HG03108 (cell line): ENCODE data around the gene KIR2DL4.
"Not testable (repeated sequence)": the region's sequence is repeated elsewhere in the genome, so short reads cannot be mapped to it uniquely, and the experiment has no call there.

Source experiments
- ATAC-seq: cut with Tn5 transposase; IDR thresholded peaks from one replicate; pipeline ENCODE4 v1.9.1; 2021; ENCODE audit warnings: moderate library complexity; ENCODE audit not compliant: unreplicated experiment

KIR2DL4 gene

DNA sequence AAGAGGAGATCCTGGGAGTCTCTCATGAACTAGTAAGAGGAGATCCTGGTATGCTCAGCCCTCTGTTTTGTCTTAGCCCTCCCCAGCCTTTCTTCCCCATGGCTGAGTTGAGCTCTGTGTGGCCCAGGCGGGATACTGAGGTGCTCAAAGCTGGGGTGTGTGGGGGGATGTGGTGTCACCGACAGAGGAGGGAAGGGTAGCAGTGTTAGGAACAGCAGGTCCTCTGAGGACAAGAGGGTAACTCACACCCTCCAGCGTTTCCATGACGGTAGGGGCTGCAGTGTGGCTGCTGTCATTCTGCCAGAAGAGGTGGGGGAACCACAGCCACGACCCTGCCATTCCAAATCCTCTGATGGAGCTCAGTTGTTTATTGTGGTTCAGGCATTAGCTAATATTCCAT lies 691 bp downstream of the KIR2DL4 start:
- no peak for ATAC-seq

DNA sequence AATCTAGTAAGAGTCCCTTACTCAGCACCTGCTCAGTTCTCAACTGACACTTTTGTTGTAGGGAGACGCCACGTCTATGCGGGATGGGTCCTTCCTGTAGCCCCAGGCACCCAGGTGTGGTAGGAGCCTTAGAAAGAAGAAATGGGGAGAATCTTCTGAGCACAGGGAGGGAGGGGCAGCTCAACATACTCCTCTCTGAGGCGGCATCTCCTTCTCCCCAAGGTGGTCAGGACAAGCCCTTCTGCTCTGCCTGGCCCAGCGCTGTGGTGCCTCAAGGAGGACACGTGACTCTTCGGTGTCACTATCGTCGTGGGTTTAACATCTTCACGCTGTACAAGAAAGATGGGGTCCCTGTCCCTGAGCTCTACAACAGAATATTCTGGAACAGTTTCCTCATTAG lies 1.2 kb downstream of the KIR2DL4 start:
- no peak for ATAC-seq

DNA sequence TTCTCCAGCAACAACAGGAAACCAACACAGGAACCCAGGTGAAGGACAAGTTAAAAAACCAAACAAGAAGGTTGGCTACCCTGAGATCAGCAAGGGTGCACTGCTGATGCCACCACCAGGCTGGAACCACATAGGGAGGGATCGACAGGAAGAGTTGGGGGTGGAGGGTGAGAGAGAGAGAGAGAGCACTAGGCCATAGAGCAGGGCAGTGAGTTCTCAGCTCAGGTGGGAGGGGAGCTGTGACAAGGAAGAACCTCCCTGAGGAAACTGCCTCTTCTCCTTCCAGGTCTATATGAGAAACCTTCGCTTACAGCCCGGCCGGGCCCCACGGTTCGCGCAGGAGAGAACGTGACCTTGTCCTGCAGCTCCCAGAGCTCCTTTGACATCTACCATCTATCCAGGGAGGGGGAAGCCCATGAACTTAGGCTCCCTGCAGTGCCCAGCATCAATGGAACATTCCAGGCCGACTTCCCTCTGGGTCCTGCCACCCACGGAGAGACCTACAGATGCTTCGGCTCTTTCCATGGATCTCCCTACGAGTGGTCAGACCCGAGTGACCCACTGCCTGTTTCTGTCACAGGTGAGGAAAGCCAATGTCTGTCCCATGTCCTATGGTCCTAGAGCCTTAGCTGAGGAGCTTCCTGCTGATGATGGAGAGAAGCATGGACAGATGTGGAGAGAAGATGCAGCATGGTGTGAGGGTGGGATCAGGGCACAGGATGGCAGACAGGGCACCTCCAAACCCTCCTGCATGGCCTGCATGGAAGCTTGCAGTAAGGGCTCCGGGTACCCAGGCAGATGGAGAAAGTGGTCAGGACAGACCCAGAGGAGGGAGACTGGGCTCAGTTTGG lies 2.5 kb downstream of the KIR2DL4 start:
- no peak for ATAC-seq

DNA sequence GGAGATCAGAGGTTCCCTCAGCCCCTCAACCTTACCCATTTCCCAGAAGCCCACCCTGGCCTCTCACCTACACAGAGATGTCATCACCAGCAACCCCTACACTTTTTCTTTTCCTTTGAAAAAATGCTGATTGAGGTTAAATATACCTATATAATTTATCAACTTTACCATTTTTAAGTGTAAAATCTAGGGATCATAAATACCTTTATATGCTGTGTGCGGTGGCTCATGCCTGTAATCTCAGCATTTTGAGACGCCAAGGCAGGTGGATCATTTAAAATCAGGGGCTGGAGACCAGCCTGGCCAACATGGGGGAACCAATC lies 3.1 kb downstream of the KIR2DL4 start:
- ATAC-seq: no peak

DNA sequence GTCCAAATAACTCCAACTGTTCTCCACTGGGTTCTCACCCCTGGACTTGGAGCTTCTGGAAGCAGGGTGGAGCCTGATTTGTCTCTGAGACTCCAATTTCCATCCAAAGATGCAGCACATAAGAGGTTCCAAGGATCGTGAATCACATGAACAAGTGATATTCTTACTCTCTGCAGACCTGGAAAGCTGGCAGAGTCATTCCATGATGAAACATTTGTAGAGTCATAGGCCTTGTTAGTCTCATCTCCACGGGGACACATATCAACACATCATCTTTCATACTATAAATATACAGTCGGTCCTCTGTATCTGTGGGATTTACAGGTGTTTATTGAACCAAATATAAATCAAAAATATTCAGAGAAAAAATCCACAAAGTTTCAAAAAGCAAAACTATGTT lies 11.2 kb downstream of the KIR2DL4 start:
- not testable (repeated sequence) for ATAC-seq

DNA sequence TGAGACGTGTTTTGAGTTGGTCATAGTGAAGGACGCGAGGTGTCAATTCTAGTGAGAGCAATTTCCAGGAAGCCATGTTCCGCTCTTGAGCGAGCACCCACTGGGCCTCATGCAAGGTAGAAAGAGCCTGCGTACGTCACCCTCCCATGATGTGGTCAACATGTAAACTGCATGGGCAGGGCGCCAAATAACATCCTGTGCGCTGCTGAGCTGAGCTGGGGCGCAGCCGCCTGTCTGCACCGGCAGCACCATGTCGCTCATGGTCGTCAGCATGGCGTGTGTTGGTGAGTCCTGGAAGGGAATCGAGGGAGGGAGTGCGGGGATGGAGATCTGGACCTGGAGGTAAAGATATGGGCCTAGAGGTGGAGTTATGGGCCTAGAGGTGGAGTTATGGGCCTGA lies 12.8 kb downstream of the KIR2DL4 start, which contains the start of gene KIR3DL1:
Gene KIR3DL1 (plus strand): TSS at position 218 of the 400 bp plus-strand sequence.
- ATAC-seq: not testable (repeated sequence)

DNA sequence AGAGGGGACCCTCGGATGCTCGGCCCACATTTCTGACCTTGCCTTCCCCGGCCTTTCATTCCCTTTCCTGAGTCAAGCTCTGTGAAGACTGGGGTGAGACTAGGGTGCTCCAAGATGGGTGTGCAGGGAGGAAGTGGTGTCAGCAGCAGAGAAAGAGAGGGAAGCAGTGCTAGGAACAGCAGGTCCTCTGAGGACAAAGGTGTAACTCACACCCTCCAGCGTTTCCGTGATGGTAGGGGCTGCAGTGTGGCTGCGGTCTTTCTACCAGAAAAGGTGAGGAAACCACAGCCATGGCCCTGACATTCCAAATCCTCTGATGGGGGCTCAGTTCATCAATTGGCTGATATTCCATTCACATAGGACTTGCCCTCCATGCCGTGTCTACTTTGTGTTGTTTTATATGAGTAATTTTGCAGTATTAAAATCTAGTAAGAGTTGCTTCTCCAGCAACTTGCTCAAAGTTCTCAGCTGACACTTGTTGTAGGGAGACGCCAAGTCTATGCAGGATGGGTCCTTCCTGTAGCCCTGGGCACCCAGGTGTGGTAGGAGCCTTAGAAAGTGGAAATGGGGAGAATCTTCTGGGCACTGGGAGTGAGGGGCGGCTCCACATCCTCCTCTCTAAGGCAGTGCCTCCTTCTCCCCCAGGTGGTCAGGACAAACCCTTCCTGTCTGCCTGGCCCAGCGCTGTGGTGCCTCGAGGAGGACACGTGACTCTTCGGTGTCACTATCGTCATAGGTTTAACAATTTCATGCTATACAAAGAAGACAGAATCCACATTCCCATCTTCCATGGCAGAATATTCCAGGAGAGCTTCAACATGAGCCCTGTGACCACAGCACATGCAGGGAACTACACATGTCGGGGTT lies 14.5 kb downstream of the KIR2DL4 start:
- ATAC-seq: no peak

DNA sequence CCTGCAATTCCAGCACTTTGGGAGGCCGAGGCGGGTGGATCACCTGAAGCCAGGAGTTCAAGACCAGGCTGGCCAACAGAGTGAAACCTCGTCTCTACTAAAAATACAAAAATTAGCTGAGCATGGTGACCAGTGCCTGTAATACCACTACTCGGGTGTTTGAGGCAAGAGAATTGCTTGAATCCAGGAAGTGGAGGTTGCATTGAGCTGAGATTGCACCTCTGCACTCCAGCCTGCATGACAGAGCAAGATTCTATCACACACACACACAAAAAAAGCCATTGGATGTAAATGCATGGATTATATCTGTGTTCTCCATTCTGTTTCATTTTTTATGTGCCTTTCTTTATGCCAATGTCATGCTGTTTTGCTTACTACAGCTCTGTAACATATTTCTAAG lies 21.0 kb downstream of the KIR2DL4 start:
- ATAC-seq: not testable (repeated sequence)

DNA sequence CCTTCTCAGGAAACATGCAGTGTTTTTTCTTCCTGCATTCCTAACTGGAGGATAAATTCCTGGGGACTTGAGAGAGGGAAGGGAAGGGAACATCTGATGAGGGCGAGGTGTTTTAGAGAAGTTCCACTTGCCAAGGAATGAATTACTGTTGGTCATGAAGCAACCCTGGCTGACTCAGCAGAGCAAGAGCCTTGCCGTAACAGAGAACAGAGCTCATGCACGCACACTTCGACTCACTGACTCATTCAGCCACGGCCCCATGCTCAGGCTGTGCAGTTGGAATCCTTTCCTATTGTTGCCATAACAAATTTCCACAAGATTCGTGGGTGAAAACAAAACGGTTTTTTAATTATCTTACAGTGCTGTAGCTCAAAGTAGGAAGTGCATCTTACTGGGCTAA lies 21.9 kb downstream of the KIR2DL4 start:
- not testable (repeated sequence) for ATAC-seq

DNA sequence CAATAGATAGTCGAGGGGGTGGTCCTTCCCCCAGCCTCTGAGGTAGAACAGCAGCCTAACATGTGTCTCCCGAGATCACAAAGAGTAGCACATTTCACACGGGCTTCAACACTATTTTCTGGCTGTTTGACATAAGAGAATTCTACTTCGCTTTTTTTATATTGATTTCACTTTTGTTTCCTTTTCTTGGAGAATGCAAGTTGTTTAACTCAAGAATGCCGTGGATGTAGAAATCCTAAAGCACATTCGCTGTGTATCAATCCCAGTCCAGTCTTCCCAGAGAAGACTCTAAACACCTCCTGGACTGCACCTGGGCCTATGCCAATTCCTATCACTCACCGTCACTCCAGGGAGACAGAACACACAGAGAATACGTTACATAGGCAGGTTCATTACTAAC lies 24.7 kb downstream of the KIR2DL4 start:
- ATAC-seq: not testable (repeated sequence)

DNA sequence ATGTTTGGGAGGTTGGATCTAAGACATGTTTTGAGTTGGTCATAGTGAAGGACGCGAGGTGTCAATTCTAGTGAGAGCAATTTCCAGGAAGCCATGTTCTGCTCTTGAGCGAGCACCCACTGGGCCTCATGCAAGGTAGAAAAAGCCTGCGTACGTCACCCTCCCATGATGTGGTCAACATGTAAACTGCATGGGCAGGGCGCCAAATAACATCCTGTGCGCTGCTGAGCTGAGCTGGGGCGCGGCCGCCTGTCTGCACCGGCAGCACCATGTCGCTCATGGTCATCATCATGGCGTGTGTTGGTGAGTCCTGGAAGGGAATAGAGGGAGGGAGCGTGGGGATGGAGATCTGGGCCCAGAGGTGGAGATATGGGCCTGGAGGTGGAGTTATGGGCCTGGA lies 29.1 kb downstream of the KIR2DL4 start, which contains the start of gene KIR2DS4:
Gene KIR2DS4 (plus strand): TSS at position 181 of the 400 bp plus-strand sequence.
- ATAC-seq: not testable (repeated sequence)

DNA sequence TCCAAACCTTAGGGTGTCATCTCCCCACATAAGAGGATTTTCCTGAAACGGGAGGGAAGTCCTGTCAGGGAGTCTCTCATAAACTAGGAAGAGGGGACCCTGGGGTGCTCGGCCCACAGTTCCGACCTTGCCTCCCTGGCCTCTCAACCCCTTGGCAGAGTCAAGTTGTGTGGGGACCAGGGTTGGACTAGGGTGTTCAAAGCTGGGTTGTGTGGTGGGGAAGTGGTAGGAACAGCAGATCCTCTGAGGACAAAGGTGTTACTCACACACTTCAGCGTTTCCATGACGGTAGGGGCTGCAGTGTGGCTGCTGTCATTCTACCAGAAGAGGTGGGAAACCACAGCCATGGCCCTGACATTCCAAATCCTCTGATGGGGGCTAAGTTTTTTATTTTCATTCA lies 31.7 kb downstream of the KIR2DL4 start:
- not testable (repeated sequence) for ATAC-seq

DNA sequence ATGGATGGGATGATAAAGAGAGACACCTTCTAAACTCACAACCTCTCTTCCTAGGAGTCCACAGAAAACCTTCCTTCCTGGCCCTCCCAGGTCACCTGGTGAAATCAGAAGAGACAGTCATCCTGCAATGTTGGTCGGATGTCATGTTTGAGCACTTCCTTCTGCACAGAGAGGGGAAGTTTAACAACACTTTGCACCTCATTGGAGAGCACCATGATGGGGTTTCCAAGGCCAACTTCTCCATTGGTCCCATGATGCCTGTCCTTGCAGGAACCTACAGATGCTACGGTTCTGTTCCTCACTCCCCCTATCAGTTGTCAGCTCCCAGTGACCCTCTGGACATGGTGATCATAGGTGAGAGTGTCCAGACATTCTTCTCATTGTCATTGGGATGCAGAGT lies 34.1 kb downstream of the KIR2DL4 start:
- ATAC-seq: not testable (repeated sequence)

DNA sequence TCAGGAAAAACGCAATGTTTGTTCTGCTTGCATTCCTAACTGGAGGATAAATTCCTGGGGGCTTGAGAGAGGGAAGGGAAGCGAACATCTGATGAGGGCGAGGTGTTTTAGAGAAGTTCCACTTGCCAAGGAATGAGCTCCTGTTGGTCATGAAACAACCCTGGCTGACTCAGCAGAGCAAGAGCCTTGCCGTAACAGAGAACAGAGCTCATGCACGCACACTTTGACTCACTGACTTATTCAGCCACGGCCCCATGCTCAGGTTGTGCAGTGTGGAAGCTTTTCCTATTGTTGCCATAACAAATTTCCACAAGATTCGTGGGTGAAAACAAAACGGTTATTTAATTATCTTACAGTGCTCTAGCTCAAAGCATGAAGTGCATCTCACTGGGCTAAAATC lies 39.8 kb downstream of the KIR2DL4 start:
- not testable (repeated sequence) for ATAC-seq

DNA sequence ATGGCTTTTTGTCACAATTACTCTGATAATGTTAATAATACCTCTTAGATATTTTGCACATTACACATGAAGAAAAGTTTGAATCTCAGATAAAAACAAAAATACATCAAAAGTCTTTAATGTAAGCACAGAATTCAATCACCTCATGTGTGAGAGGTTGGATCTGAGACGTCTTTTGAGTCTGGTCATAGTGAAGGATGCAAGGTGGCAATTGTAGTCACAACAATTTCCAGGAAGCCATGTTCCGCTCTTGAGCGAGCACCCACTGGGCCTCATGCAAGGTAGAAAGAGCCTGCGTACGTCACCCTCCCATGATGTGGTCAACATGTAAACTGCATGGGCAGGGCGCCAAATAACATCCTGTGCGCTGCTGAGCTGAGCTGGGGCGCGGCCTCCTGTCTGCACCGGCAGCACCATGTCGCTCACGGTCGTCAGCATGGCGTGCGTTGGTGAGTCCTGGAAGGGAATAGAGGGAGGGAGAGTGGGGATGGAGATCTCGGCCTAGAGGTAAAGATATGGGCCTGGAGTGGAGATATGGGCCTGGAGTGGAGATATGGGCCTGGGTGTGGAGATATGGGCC lies 46.7 kb downstream of the KIR2DL4 start, which contains the start of gene KIR3DL2:
Gene KIR3DL2 (plus strand): TSS at position 383 of the 580 bp plus-strand sequence. CDS start 33 bp downstream, at position 416.
- not testable (repeated sequence) for ATAC-seq

DNA sequence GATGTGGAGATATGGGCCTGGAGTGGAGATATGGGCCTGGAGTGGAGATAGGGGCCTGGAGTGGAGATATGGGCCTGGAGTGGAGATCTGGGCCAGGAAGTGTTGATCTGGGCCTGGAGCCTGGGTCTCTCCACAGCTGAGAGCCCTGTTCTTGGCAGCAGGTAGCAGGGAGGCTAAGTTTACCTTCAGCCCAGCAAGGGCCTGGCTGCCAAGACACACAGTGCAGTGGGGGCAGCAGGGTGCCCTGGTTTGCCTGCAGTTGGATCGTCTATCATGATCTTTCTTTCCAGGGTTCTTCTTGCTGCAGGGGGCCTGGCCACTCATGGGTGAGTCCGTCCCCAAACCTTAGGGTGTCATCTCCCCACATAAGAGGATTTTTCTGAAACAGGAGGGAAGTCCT lies 47.5 kb downstream of the KIR2DL4 start:
- ATAC-seq: no peak

DNA sequence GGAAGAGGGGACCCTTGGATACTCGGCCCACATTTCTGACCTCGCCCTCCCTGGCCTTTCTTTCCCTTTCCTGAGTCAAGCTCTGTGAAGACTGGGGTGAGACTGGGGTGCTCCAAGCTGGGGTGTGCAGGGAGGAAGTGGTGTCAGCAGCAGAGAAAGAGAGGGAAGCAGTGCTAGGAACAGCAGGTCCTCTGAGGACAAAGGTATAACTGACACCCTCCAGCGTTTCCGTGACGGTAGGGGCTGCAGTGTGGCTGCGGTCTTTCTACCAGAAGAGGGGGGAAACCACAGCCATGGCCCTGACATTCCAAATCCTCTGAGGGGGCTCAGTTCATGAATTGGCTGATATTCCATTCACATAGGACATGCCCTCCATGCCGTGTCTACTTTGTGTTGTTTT lies 47.9 kb downstream of the KIR2DL4 start:
- ATAC-seq: no peak

DNA sequence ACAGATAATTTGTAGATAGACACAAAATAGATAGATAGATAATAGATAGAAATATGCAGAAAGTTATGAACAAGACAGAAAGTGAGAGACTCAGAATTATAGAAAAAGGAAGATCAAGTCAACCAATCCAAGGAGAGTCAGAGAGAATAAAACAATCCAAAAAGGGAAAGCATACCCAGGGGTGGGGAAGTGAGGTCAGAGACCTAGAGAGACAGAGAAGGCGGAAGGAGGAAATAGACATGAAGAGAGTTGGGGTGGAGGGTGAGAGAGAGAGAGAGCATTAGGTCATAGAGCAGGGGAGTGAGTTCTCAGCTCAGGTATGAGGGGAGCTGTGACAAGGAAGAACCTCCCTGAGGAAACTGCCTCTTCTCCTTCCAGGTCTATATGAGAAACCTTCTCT lies 51.8 kb downstream of the KIR2DL4 start:
- ATAC-seq: not testable (repeated sequence)

DNA sequence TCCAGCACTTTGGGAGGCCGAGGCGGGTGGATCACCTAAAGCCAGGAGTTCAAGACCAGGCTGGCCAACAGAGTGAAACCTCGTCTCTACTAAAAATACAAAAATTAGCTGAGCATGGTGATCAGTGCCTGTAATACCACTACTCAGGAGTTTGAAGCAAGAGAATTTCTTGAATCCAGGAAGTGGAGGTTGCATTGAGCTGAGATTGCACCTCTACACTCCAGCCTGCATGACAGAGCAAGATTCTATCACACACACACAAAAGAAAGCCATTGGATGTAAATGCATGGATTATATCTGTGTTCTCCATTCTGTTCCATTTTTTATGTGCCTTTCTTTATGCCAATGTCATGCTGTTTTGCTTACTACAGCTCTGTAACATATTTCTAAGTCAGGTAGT lies 55.1 kb downstream of the KIR2DL4 start:
- ATAC-seq: not testable (repeated sequence)

DNA sequence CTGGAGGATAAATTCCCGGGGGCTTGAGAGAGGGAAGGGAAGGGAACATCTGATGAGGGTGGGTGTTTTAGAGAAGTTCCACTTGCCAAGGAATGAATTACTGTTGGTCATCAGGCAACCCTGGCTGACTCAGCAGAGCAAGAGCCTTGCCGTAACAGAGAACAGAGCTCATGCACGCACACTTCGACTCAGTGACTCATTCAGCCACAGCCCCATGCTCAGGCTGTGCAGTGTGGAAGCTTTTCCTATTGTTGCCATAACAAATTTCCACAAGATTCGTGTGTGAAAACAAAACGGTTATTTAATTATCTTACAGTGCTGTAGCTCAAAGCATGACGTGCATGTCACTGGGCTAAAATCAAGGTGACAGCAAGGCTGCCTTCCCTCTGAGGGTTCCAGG lies 56.0 kb downstream of the KIR2DL4 start:
- not testable (repeated sequence) for ATAC-seq

DNA sequence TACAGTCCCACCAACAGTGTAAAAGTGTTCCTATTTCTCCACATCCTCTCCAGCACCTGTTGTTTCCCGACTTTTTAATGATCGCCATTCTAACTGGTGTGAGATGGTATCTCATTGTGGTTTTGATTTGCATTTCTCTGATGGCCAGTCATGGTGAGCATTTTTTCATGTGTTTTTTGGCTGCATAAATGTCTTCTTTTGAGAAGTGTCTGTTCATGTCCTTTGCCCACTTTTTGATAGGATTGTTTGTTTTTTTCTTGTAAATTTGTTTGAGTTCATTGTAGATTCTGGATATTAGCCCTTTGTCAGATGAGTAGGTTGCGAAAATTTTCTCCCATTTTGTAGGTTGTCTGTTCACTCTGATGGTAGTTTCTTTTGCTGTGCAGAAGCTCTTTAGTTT lies 60.0 kb downstream of the KIR2DL4 start:
- not testable (repeated sequence) for ATAC-seq
